ENCODE measurements around the gene ITPR3.
A peak's percentile ranks its signal among the peaks of the same experiment; 100 is the strongest.

The ITPR3 gene

GRCh38 chr6:33688451-33689147 lies 67.5 kb downstream of the ITPR3 start:
- DNase-seq = no peak

GRCh38 chr6:33689148-33689494 lies 68.0 kb downstream of the ITPR3 start:
- no peak for DNase-seq

- DNase-seq = no peak
These were observed 68.8 kb downstream of the ITPR3 start for GRCh38 chr6:33689879-33690278.

GRCh38 chr6:33690766-33691165 lies 69.6 kb downstream of the ITPR3 start:
- no peak for DNase-seq

GRCh38 chr6:33691456-33692077 lies 70.4 kb downstream of the ITPR3 start:
- DNase-seq = no peak

GRCh38 chr6:33692078-33692759 lies 71.1 kb downstream of the ITPR3 start:
- no peak for DNase-seq

GRCh38 chr6:33692760-33693158 lies 71.6 kb downstream of the ITPR3 start:
- peak; percentile 74 for DNase-seq

- no peak for DNase-seq
These were observed 72.3 kb downstream of the ITPR3 start for GRCh38 chr6:33693186-33694105.

GRCh38 chr6:33694401-33694931 lies 73.3 kb downstream of the ITPR3 start:
- peak; percentile 83 for DNase-seq

- DNase-seq = no peak
These were observed 73.9 kb downstream of the ITPR3 start for GRCh38 chr6:33694977-33695376.

- DNase-seq = no peak
These were observed 74.3 kb downstream of the ITPR3 start for GRCh38 chr6:33695451-33695887.

GRCh38 chr6:33696076-33696475 lies 75.0 kb downstream of the ITPR3 start:
- DNase-seq = no peak

GRCh38 chr6:33696548-33697518 lies 75.7 kb downstream of the ITPR3 start:
- DNase-seq = no peak

GRCh38 chr6:33697845-33698244 lies 76.7 kb downstream of the ITPR3 start:
- DNase-seq = no peak

GRCh38 chr6:33698494-33698893 lies 77.4 kb downstream of the ITPR3 start:
- no peak for DNase-seq

- no peak for DNase-seq
These were observed 78.0 kb downstream of the ITPR3 start for GRCh38 chr6:33699131-33699530.

GRCh38 chr6:33699739-33700138 lies 78.6 kb downstream of the ITPR3 start:
- DNase-seq = no peak

GRCh38 chr6:33700391-33701050 lies 79.4 kb downstream of the ITPR3 start:
- DNase-seq = peak; percentile 84

- DNase-seq = peak; percentile 37
These were observed 81.3 kb downstream of the ITPR3 start for GRCh38 chr6:33702345-33702977.

Data from activated CD4-positive, alpha-beta T cell treated with anti-CD3 and anti-CD28 coated beads for 48 hours (primary cell).